Fibroblast of lung (primary cell): Measurements from ENCODE around the gene POU2AF2.

Source experiments
- EZH2 ChIP-seq: IDR thresholded peaks from 2 replicates; pipeline ENCODE4 v1.5.1; 2012; ENCODE audit warnings: low read length, control low read depth, mild to moderate bottlenecking; ENCODE audit errors: missing control alignments
- TF ChIP-seq, protein P1 (sequence below), 2 donors: IDR thresholded peaks in 1 of 2; conservative IDR thresholded peaks in 1 of 2; 1 replicate in 1 of 2; 2 replicates in 1 of 2; pipeline ENCODE4 v1.5.1; 2011 to 2012; ENCODE audit warnings: low read length in 2 of 2, control low read depth in 1 of 2, inconsistent platforms in 1 of 2, low read depth in 1 of 2, mild to moderate bottlenecking in 1 of 2

GRCh38 chr11:111305876-111306275, 60.4 kb downstream of the POU2AF2 start:
- TF ChIP-seq, protein P1, sequence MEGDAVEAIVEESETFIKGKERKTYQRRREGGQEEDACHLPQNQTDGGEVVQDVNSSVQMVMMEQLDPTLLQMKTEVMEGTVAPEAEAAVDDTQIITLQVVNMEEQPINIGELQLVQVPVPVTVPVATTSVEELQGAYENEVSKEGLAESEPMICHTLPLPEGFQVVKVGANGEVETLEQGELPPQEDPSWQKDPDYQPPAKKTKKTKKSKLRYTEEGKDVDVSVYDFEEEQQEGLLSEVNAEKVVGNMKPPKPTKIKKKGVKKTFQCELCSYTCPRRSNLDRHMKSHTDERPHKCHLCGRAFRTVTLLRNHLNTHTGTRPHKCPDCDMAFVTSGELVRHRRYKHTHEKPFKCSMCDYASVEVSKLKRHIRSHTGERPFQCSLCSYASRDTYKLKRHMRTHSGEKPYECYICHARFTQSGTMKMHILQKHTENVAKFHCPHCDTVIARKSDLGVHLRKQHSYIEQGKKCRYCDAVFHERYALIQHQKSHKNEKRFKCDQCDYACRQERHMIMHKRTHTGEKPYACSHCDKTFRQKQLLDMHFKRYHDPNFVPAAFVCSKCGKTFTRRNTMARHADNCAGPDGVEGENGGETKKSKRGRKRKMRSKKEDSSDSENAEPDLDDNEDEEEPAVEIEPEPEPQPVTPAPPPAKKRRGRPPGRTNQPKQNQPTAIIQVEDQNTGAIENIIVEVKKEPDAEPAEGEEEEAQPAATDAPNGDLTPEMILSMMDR (conservative IDR thresholded peaks at IDR 0.05 in 1 of 2, IDR thresholded peaks at IDR 0.05 in 1 of 2; ENCODE audit: low read depth in 1 of 2, low read length in 2 of 2) = no peak
- TF ChIP-seq EZH2 = no peak
